SU-DHL-6 (cell line): ENCODE results near the gene TMEM106C.

Experiments used
- CTCF ChIP-seq: fragments of 200-600 bp; sonication (generic); IDR thresholded peaks from one replicate; pipeline ENCODE4 v1.5.1; 2017; ENCODE audit warnings: antibody characterized with exemption, mild to moderate bottlenecking, low read length, moderate library complexity; ENCODE audit not compliant: insufficient read depth, poor library complexity, severe bottlenecking
- EZH2phosphoT487 ChIP-seq: fragments of 200-600 bp; sonication (generic), shearing (Covaris generic); conservative IDR thresholded peaks from 2 replicates; pipeline ENCODE4 v1.6.1; 2018; ENCODE audit warnings: mild to moderate bottlenecking, antibody characterized with exemption, low read length, moderate library complexity, mixed read lengths

DNA sequence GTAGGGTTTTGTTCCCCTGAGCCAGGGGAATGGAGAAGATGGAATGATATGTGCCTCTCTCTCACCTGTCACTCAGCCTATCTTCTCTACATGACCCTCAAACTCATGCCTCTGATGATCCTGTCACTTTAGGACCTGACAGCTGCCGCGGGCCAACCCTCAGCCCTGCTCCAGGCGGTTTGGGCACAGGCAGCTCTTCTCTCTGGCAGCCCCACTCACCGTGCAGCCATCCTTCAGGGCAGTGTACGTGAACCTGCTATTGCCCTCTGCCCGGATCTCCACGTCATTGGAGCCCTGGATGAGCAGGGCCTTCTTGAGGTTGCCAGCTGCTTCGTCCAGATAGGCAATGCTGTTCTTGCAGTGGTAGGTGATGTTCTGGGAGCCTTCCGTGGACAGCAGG lies 10.5 kb downstream of the TMEM106C start:
- TF ChIP-seq CTCF: no peak
- no peak for TF ChIP-seq EZH2phosphoT487
